Neural progenitor cell (in vitro differentiated cells): ENCODE data around the gene AMZ2. TPM values are rescaled to one million over a fixed set of nuclear protein-coding genes. Genes with fewer than 3 reads are reported as not detected.
"Not testable (repeated sequence)": the region's sequence is repeated elsewhere in the genome, so short reads cannot be mapped to it uniquely, and the experiment has no call there.

Experiments used
- DNase-seq: peaks from one replicate; pipeline ENCODE4 v3.0.0-alpha.2; 2016; ENCODE audit warnings: low spot score
- H2AFZ ChIP-seq: fragments of 200-600 bp; sonication (generic); replicated peaks from 2 replicates; pipeline ENCODE4 v1.6.1; 2016; ENCODE audit warnings: antibody characterized with exemption
- H3F3A ChIP-seq: fragments of 200-600 bp; sonication (generic); 2 replicates; pipeline ENCODE4 v1.6.1; 2016; ENCODE audit warnings: antibody characterized with exemption, low read depth
- H3K27ac ChIP-seq: fragments of 200-600 bp; sonication (generic); 2 replicates; pipeline ENCODE4 v1.5.1; 2016; ENCODE audit warnings: mild to moderate bottlenecking
- H3K27me3 ChIP-seq: fragments of 200-600 bp; sonication (generic); 2 replicates; pipeline ENCODE4 v1.6.1; 2016; ENCODE audit warnings: mild to moderate bottlenecking, moderate library complexity
- H3K36me3 ChIP-seq: fragments of 200-600 bp; sonication (generic); 2 replicates; pipeline ENCODE4 v1.5.1; 2016
- H3K4me1 ChIP-seq: fragments of 200-600 bp; sonication (generic); 2 replicates; pipeline ENCODE4 v1.6.1; 2016; ENCODE audit warnings: mixed run types
- H3K4me2 ChIP-seq: fragments of 200-600 bp; sonication (generic); 2 replicates; pipeline ENCODE4 v1.6.1; 2016
- H3K4me3 ChIP-seq: fragments of 200-600 bp; sonication (generic); 2 replicates; pipeline ENCODE4 v1.5.1; 2016
- H3K79me2 ChIP-seq: fragments of 200-600 bp; sonication (generic); 2 replicates; pipeline ENCODE4 v1.6.1; 2016; ENCODE audit warnings: low read depth
- H3K9ac ChIP-seq: fragments of 200-600 bp; sonication (generic); 2 replicates; pipeline ENCODE4 v1.6.1; 2016
- H3K9me3 ChIP-seq: fragments of 200-600 bp; sonication (generic); 2 replicates; pipeline ENCODE4 v1.5.1; 2016; ENCODE audit warnings: low read depth
- H4K20me1 ChIP-seq: fragments of 200-600 bp; sonication (generic); 2 replicates; pipeline ENCODE4 v1.6.1; 2016; ENCODE audit warnings: low read depth
- H3K27ac Mint-ChIP-seq: 3 replicates; pipeline ENCODE4 v1.8.0; 2021; ENCODE audit warnings: mixed read lengths
- H3K27me3 Mint-ChIP-seq: 2 replicates; pipeline ENCODE4 v1.8.0; 2022; ENCODE audit warnings: low read depth, mild to moderate bottlenecking, inconsistent platforms, moderate library complexity, mixed read lengths; ENCODE audit not compliant: insufficient read depth
- H3K36me3 Mint-ChIP-seq: 3 replicates; pipeline ENCODE4 v1.8.0; 2021; ENCODE audit warnings: mixed read lengths
- H3K4me1 Mint-ChIP-seq: 3 replicates; pipeline ENCODE4 v1.8.0; 2021; ENCODE audit warnings: mixed read lengths
- H3K4me3 Mint-ChIP-seq: 3 replicates; pipeline ENCODE4 v1.8.0; 2021; ENCODE audit warnings: mild to moderate bottlenecking, moderate library complexity, mixed read lengths
- H3K9me3 Mint-ChIP-seq: 3 replicates; pipeline ENCODE4 v1.8.0; 2020; ENCODE audit warnings: mixed read lengths
- EZH2 ChIP-seq: fragments of 200-600 bp; sonication (generic); IDR thresholded peaks from 2 replicates; pipeline ENCODE4 v1.6.1; 2017; ENCODE audit warnings: antibody characterized with exemption, mild to moderate bottlenecking, moderate library complexity
- EZH2phosphoT487 ChIP-seq: fragments of 200-600 bp; sonication (generic); IDR thresholded peaks from 2 replicates; pipeline ENCODE4 v1.6.1; 2017; ENCODE audit warnings: antibody characterized with exemption
- total RNA-seq: library from RNA; depleted of rRNA; stranded (reverse); fragments of >200 nt; gene quantifications from 2 replicates; pipeline ENCODE4 v1.2.3, GENCODE V29; 2015; ENCODE audit warnings: low replicate concordance
- TF ChIP-seq, protein P1 (sequence below): fragments of 200-600 bp; sonication (generic); IDR thresholded peaks from 2 replicates; pipeline ENCODE4 v1.5.1; 2017; ENCODE audit warnings: antibody characterized with exemption, mild to moderate bottlenecking

Gene AMZ2
- total RNA-seq, 1 donor from 2014 or later = 150 TPM

DNA sequence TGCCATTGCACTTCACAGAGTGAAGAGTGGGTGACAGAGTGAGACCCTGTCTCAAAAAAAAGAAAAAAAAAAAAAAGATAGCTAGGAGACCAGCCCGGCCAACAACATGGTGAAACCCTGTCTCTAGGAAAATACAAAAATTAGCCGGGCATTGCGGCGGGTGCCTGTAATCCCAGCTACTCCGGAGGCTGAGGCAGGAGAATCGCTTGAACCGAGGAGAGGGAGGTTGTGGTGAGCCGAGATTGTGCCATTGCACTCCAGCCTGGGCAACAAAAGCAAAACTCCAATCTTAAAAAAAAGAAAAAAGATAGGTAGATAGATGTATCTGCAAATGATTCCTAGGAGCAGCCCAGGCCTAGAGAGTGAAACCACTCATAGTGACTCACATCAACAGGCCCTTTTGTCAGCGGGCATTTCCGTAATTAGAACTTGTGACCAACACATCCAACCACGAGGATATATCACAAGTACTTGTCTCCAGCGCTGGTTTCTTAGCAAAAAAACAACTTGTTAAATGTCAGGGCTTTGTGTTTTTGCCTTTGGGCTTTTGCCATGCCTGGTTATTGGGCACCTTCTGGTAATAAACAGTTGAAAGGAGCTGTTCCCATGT is 13.0 kb upstream of the AMZ2 start:
- H3F3A ChIP-seq, H2AFZ ChIP-seq, H3K27ac ChIP-seq, H3K9me3 Mint-ChIP-seq, H3K4me3 ChIP-seq, H3K36me3 ChIP-seq, H3K36me3 Mint-ChIP-seq, H3K79me2 ChIP-seq, DNase-seq, H3K27me3 Mint-ChIP-seq, H3K4me2 ChIP-seq, H3K4me3 Mint-ChIP-seq, H3K9me3 ChIP-seq, H3K9ac ChIP-seq, H3K27me3 ChIP-seq, H3K27ac Mint-ChIP-seq: not testable (repeated sequence)
- peaks cover 23% of the 10 kb centered on the region for H3K4me1 Mint-ChIP-seq
- peaks cover 12% of the 10 kb centered on the region for H4K20me1 ChIP-seq
- peaks cover 18% of the 10 kb centered on the region for H3K4me1 ChIP-seq

DNA sequence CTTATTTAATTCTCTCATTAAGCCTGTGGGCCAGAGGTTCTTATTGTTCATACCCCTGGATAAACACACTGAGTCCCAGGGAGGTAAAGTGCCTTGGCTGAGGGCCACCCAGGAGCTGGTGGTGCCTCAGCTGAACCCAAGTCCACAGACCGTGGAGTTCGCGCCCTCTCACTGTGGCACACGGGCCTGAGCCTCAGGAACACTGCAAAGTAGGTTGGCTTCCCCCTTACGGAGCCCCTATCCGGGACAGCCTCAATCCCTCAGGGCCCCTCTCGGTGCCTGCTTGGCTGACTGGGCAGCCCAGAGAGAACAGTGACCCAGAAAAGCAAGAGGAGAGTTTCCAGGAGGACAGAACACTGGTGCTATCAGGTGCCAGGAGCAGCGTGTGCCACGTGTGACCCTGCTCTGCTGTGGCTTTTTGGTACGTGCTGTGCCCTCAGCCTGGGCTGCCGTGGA is 12.5 kb upstream of the AMZ2 start:
- H2AFZ ChIP-seq, H3K4me3 ChIP-seq, H3K27me3 ChIP-seq, H3K4me2 ChIP-seq, H3K79me2 ChIP-seq, H3K9me3 ChIP-seq, H3K9ac ChIP-seq, H3K27me3 Mint-ChIP-seq, DNase-seq, H3K36me3 Mint-ChIP-seq, H3K9me3 Mint-ChIP-seq, H3K36me3 ChIP-seq, H3K27ac ChIP-seq, H3K4me3 Mint-ChIP-seq, H3K27ac Mint-ChIP-seq, H3F3A ChIP-seq: not testable (repeated sequence)
- H3K4me1 ChIP-seq = peaks cover 19% of the 10 kb centered on the region
- peaks cover 26% of the 10 kb centered on the region for H3K4me1 Mint-ChIP-seq
- H4K20me1 ChIP-seq = peaks cover 14% of the 10 kb centered on the region

DNA sequence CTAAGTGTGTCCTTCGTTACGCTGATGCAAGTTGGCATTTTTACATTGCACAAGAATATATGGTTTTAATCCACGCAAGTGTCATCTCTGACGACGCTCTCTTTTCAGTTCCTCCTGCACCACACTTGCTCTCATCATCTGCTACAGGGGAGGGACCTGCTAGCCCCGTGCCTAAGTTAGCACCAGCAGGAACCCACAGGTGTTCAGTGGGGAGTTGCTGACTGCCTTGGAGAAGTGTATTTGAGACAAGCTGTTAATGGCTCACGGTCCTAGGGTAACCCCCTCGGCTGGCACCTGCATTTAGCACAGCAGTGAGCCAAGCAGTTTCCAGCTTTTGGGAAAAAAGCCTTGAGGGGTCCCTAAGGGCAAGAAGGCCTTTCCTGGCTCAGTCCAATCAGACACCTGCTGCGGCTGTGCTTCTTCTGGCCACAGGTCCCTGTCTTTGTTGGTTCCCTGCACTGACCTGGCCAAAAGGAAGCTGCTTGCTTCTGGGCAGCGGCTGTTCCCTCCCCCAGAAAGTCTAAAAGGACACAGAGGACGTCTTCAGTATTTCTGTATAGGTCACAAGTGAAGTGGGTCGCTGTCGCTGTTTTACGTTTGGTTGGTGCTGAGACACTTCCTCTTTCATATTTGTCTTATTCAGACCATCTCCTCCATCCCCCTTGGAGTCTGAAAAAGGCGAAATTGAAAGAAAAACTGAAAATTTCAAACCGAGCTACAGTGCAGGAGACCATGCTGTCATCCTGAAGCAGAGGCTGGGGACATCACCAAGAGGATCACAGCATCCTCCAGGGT is 10.3 kb upstream of the AMZ2 start:
- H3K27me3 Mint-ChIP-seq, H3F3A ChIP-seq, H3K4me2 ChIP-seq, DNase-seq, H3K4me3 Mint-ChIP-seq, H3K27me3 ChIP-seq, H3K79me2 ChIP-seq, H3K36me3 Mint-ChIP-seq, H2AFZ ChIP-seq, H3K9me3 ChIP-seq, H3K4me3 ChIP-seq, H3K9ac ChIP-seq, H3K9me3 Mint-ChIP-seq, H3K36me3 ChIP-seq, H3K27ac ChIP-seq, H3K27ac Mint-ChIP-seq: not testable (repeated sequence)
- peaks cover 26% of the 10 kb centered on the region for H3K4me1 Mint-ChIP-seq
- Histone ChIP-seq H3K4me1 (peaks cover 19% of the 10 kb centered on the region), H4K20me1 (peaks cover 14% of the 10 kb centered on the region)

GRCh38 chr17:68238164-68238870 is 9.5 kb upstream of the AMZ2 start:
- no peak for TF ChIP-seq EZH2
- TF ChIP-seq EZH2phosphoT487 = no peak
- TF ChIP-seq, protein P1, sequence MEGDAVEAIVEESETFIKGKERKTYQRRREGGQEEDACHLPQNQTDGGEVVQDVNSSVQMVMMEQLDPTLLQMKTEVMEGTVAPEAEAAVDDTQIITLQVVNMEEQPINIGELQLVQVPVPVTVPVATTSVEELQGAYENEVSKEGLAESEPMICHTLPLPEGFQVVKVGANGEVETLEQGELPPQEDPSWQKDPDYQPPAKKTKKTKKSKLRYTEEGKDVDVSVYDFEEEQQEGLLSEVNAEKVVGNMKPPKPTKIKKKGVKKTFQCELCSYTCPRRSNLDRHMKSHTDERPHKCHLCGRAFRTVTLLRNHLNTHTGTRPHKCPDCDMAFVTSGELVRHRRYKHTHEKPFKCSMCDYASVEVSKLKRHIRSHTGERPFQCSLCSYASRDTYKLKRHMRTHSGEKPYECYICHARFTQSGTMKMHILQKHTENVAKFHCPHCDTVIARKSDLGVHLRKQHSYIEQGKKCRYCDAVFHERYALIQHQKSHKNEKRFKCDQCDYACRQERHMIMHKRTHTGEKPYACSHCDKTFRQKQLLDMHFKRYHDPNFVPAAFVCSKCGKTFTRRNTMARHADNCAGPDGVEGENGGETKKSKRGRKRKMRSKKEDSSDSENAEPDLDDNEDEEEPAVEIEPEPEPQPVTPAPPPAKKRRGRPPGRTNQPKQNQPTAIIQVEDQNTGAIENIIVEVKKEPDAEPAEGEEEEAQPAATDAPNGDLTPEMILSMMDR = no peak
- Histone ChIP-seq H3K27ac (no peak overlapping the region), H4K20me1 (peaks cover 14% of the 10 kb centered on the region), H3K79me2 (no peaks in the 10 kb centered on the region), H3K27me3 (no peaks in the 10 kb centered on the region), H3K4me2 (no peak overlapping the region), H3K4me3 (no peak overlapping the region), H2AFZ (no peak overlapping the region), H3F3A (no peaks in the 10 kb centered on the region), H3K9me3 (no peaks in the 10 kb centered on the region), H3K36me3 (no peaks in the 10 kb centered on the region), H3K9ac (no peak overlapping the region), H3K4me1 (peaks cover 19% of the 10 kb centered on the region)
- Mint-ChIP-seq H3K4me3 (no peak overlapping the region), H3K36me3 (no peaks in the 10 kb centered on the region), H3K4me1 (peaks cover 26% of the 10 kb centered on the region), H3K27me3 (no peaks in the 10 kb centered on the region), H3K27ac (no peak overlapping the region), H3K9me3 (no peaks in the 10 kb centered on the region)
- no peak for DNase-seq
